Choroid plexus epithelial cell (primary cell): ENCODE measurements around the gene VTI1A.
A peak's percentile ranks its signal among the peaks of the same experiment; 100 is the strongest.

ENCODE experiments used
- DNase-seq: peaks from one replicate; pipeline ENCODE4 v3.0.0-alpha.2; 2010; ENCODE audit warnings: low read depth
- H3K4me3 ChIP-seq: 2 replicates; pipeline ENCODE4 v1.5.1; 2011; ENCODE audit warnings: low read depth, mild to moderate bottlenecking, control low read depth, low read length, moderate library complexity
- TF ChIP-seq, protein P1 (sequence below): conservative IDR thresholded peaks from 2 replicates; pipeline ENCODE4 v1.5.1; 2011; ENCODE audit warnings: low read depth, mild to moderate bottlenecking, control low read depth, inconsistent platforms, low read length, moderate library complexity

VTI1A gene

DNA sequence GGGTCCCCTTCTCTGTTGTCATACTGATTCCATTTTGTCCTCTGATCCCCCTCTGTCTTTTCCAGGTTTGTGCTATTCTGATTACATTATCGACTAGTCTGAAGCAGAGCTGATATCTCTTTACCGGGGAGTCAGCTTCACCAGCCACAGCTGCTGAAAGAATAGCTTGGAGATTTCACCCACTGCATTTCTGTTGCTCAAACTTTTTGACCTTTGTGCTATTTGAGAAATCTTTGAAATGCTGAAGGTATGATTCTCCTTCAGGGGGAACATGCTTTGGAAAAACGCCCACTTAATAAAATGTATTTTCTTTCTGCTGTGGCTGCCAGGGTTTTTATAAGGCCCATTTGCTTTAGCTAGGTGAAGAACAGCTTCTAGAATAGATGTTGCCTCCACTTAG, 305.3 kb downstream of the VTI1A start:
- H3K4me3 ChIP-seq, result no peak overlapping the region
- TF ChIP-seq, protein P1, sequence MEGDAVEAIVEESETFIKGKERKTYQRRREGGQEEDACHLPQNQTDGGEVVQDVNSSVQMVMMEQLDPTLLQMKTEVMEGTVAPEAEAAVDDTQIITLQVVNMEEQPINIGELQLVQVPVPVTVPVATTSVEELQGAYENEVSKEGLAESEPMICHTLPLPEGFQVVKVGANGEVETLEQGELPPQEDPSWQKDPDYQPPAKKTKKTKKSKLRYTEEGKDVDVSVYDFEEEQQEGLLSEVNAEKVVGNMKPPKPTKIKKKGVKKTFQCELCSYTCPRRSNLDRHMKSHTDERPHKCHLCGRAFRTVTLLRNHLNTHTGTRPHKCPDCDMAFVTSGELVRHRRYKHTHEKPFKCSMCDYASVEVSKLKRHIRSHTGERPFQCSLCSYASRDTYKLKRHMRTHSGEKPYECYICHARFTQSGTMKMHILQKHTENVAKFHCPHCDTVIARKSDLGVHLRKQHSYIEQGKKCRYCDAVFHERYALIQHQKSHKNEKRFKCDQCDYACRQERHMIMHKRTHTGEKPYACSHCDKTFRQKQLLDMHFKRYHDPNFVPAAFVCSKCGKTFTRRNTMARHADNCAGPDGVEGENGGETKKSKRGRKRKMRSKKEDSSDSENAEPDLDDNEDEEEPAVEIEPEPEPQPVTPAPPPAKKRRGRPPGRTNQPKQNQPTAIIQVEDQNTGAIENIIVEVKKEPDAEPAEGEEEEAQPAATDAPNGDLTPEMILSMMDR, result no peak
- peak; percentile 67 for DNase-seq

DNA sequence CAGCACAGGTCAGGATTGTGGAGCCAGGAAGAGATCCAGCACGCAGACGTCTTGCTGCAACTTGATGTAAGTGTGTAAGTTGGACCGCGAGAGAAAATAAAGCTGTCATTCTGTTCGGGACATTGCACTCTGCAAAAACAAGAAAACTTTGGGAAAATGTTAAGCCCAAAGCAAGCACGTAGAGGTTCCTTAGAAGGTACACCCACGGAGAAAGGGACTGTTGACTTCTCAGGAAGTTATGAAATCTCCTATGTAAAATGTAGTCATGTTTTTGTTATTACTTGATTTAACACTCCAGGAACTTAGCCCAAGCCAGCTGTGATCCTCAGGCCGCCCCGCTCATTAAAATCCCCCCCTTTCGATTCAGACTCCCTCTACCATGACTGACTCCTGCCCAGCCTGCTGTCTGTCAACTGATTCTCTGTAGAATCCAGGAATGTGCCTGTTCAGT, 307.0 kb downstream of the VTI1A start:
- peak overlapping the region; percentile 3 for H3K4me3 ChIP-seq
- DNase-seq, result peak; percentile 58
- TF ChIP-seq, protein P1, result no peak

DNA sequence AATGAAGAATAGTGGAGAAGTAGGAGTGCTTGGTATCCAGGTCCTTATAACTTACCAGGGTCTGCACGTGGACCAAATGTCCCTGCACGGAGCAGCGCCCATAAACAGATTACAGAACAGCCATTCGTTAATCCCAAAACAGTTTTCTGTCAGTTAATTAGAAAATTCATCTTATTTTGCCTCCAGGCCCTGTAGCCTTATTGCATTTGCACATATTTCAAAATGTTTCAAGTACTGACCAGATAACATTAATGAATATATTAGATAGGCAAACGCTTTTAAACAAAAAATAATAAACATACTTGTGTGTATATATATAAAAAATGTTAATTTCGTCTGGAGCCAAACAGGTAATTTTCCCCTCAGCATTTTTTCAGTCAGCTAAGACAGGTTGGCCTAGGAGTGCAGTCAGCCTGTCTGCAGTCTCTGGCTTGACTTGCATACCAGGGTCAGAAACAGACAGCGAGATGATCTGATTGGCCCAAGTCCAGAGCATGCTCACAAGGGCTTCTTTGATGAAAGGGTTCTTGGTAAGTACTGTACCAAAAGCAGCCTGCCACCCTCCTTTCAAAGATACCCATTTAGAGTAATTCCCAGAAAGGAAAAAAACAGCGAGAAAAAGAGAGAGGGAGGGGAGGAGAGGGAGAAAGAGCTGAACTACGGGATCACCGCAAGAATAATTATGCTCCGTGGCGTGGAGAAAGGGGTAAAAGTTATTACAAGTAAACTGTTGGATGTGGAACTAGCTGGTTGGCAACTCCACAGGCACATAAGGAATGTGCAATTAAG, 308.6 kb downstream of the VTI1A start:
- TF ChIP-seq, protein P1, result no peak
- DNase-seq, result no peak
- H3K4me3 ChIP-seq, result no peak overlapping the region

DNA sequence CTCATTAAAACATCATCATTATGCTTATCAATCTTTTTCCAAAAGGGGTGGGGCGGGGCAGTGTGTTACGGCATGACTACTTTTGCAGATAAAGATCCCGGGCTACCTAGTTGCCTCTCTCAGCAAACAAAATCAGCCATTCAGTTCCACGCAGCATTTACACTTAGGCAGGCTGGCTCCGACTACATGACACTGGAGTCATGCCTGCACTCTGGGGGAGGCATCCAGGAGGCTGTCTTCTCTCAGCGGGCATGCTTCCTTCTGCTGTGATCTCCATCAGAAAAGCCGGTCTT, 309.2 kb downstream of the VTI1A start:
- DNase-seq, result no peak
- TF ChIP-seq, protein P1, result no peak
- H3K4me3 ChIP-seq, result no peak overlapping the region

DNA sequence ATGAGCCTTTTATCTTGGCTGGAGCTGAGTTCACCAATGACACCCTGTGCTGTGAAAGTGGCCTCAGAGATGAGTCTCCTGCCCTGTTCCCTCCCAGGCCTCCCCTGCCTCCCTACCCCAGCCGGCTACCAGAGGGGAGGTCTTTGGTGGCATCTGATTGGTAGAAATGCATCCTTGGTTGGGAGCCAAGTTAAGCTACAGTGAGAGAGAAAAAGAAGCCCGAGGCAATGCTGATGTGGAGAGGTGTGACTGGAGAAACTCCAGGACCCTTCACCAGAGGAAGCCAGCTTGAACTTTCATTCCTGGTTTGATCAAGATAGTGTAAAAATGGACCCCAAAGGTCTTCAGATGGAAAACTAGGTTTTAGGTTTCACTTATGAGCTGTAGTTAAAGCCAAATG, 311.9 kb downstream of the VTI1A start:
- TF ChIP-seq, protein P1, result no peak
- no peak for DNase-seq
- H3K4me3 ChIP-seq, result no peak overlapping the region

DNA sequence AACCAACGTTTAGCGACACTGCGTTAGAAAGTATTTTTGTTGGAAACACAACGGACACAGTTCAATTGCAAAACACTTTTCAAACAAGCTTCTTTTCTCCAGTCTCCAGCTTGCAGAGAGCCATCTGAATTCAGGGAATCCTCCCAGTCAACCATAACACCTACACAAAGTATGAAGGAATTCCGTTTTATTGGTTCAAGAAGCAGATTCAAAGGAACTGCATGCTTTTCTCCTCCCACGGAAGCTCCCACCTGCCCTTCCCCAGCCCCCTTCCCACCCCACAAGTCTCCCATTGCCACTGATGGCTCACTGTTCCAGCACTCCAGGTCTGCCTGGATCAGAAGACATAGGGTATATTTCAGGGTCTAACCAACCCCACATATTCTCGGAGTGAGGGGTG, 312.5 kb downstream of the VTI1A start:
- H3K4me3 ChIP-seq, result no peak overlapping the region
- TF ChIP-seq, protein P1, result no peak
- DNase-seq, result no peak

DNA sequence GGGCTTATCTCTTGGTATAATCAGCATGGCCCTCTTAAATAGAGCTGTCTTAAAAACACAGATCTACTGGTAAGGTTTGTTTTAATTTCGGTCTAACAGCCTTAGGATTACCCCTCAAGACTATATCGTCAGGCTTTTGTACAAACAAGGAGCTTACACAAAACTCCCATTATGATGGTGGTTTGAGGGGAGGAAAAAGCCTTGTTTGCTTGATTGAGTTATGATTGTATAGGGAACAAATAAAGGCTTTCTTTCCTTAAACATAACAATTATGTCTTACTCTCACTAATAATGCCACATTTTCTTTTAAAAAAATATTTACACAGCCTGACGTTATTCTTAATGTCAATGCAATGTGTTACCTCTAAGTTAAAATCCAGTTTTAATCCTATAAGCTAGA, 314.2 kb downstream of the VTI1A start:
- no peak overlapping the region for H3K4me3 ChIP-seq
- no peak for DNase-seq
- TF ChIP-seq, protein P1, result no peak
